HFF-Myc (cell line): ENCODE data around the gene LRRC55.

Experiments used
- DNase-seq: peaks from one replicate; pipeline ENCODE4 v3.0.0-alpha.2; 2011; ENCODE audit warnings: low read depth; ENCODE audit errors: extremely low read depth
- H3K4me3 ChIP-seq: replicated peaks from 2 replicates; pipeline ENCODE4 v1.5.1; 2011; ENCODE audit warnings: low read depth, mild to moderate bottlenecking, control low read depth, low read length
- CTCF ChIP-seq: IDR thresholded peaks from 2 replicates; pipeline ENCODE4 v1.5.1; 2012; ENCODE audit warnings: mild to moderate bottlenecking, low read depth, low read length, control low read depth; ENCODE audit errors: missing control alignments

The LRRC55 gene

DNA sequence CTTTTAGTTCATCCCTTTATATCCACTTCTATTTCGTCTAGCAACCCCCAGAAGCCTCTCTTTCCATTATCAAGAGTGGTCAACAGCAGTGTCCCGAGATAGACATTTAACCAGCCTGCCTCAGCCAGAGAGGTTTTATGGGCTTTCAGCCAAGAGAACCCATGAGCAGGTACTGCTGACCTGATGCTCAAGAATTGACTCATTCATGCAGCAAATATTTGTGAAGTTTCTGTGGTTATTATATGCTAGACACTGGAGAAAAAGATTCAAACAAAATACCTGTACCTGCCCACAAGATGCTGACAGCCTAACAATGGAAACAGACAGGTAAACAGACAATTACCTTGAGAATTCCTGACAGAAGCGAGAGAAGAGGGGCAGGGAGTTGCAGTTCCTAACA is 9.7 kb upstream of the LRRC55 start:
- DNase-seq, result no peak
- no peak for TF ChIP-seq CTCF

GRCh38 chr11:57174656-57175055 is 7.1 kb upstream of the LRRC55 start:
- no peak for TF ChIP-seq CTCF
- H3K4me3 ChIP-seq, result no peak overlapping the region
- DNase-seq, result no peak

More for the DNA sequence above, 9.7 kb upstream of the LRRC55 start:
- H3K4me3 ChIP-seq, result no peak overlapping the region

DNA sequence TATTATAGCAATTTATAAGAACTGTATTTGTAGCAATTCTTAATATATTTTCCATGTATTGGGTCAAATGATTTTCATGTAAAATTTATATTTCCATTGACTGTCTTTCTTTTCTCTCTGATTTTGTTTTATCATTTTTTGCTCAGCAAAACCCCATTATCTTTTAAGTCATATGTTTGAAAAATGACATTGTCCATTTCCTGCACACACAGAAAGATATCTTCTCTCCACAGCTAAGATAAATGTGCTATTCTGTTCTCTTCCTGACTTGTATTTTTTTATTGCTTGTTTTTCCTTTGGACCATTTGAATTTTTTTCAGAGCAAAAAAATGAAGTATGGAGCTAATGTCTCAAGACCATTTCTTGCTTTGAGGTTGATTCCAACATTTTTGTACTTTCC is 6.3 kb upstream of the LRRC55 start:
- DNase-seq, result no peak
- no peak for TF ChIP-seq CTCF
- H3K4me3 ChIP-seq, result no peak overlapping the region

DNA sequence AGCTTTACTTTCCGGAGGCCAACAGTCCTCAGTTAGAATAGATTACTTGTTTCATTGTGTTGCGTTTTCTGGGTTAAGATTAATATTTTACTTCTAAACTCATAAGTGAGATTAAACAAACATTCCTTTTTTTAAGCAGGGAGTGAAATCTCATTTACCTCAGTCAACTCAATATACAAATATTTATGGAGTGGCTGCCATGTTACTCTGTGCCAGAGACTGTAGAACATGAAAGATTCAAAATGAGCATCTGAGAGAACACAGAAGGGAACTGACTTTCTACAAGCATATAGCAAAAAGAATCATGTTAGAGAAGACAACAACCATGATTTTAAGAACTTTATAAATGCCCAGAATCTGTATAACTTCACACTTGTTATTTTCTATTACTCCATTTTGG is 3.4 kb upstream of the LRRC55 start:
- no peak for DNase-seq
- TF ChIP-seq CTCF, result no peak
- H3K4me3 ChIP-seq, result no peak overlapping the region

GRCh38 chr11:57179681-57180080 is 2.1 kb upstream of the LRRC55 start:
- no peak for DNase-seq
- TF ChIP-seq CTCF, result no peak
- H3K4me3 ChIP-seq, result no peak overlapping the region

DNA sequence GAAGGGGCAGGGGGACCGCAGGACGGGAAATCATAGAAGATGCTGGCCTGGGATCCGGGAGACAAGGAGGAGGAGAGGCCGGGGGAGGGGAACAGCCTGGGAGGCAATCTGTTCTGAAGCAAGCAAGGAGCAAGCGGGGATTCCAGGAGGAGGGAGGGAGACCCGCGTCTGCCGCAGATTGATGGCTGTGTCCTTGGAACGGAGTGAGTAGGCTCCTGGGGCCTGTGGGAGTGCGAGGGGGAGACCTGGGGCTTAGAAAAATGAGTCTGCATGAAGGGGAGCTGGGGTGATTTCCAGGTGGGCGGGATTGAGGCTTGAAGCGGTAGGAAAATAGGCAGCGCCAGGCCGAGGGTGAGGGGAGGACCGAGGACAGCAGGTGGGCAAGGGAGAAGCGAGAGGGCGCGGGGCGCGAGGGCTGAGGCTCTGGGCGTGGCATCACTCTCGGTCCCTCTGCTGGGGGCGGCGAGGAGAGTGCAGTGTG is 1.6 kb upstream of the LRRC55 start:
- H3K4me3 ChIP-seq, result no peak overlapping the region
- DNase-seq, result no peak

More for the DNA sequence above, 1.6 kb upstream of the LRRC55 start:
- TF ChIP-seq CTCF, result no peak
